NCI-H748 (cell line): ENCODE measurements around the gene SLC25A47.
"Not testable (repeated sequence)": the region's sequence is repeated elsewhere in the genome, so short reads cannot be mapped to it uniquely, and the experiment has no call there.

Experiments
- DNase-seq: peaks from one replicate; lab custom pipeline; 2025; ENCODE audit not compliant: unreplicated experiment; lab: John Stamatoyannopoulos, UW

Gene SLC25A47

GRCh38 chr14:100323121-100323941, at the start of gene SLC25A47:
Gene SLC25A47, plus strand, starts transcription at chr14:100323339. Its CDS starts 76 bp downstream, at chr14:100323415.
- no peak for DNase-seq

- no peak for DNase-seq
Measured at GRCh38 chr14:100274250-100274649, 48.9 kb upstream of the SLC25A47 start.

GRCh38 chr14:100275214-100275613, 47.9 kb upstream of the SLC25A47 start:
- DNase-seq = no peak

GRCh38 chr14:100278702-100279101, 44.4 kb upstream of the SLC25A47 start:
- no peak for DNase-seq

GRCh38 chr14:100279133-100279532, 44.0 kb upstream of the SLC25A47 start:
- no peak for DNase-seq

- no peak for DNase-seq
Measured at GRCh38 chr14:100279563-100279962, 43.6 kb upstream of the SLC25A47 start.

GRCh38 chr14:100281286-100282082, 41.7 kb upstream of the SLC25A47 start:
- DNase-seq = no peak

- DNase-seq = no peak
Measured at GRCh38 chr14:100282083-100282350, 41.1 kb upstream of the SLC25A47 start.

- DNase-seq = no peak
Measured at GRCh38 chr14:100282766-100283419, 40.2 kb upstream of the SLC25A47 start.

GRCh38 chr14:100283436-100283835, 39.7 kb upstream of the SLC25A47 start:
- DNase-seq = not testable (repeated sequence)

- no peak for DNase-seq
Measured at GRCh38 chr14:100283984-100284881, 38.9 kb upstream of the SLC25A47 start.

GRCh38 chr14:100285021-100285912, 37.9 kb upstream of the SLC25A47 start:
- peak; percentile 75 for DNase-seq

- no peak for DNase-seq
Measured at GRCh38 chr14:100285913-100286400, 37.2 kb upstream of the SLC25A47 start.

GRCh38 chr14:100286484-100287191, 36.5 kb upstream of the SLC25A47 start:
- no peak for DNase-seq

GRCh38 chr14:100287202-100287997, 35.7 kb upstream of the SLC25A47 start:
- no peak for DNase-seq

- DNase-seq = not testable (repeated sequence)
Measured at GRCh38 chr14:100287998-100288295, 35.2 kb upstream of the SLC25A47 start.

GRCh38 chr14:100288382-100289185, 34.6 kb upstream of the SLC25A47 start:
- no peak for DNase-seq
